Measurements from ENCODE around the gene PODN.

PODN gene

GRCh38 chr1:53114581-53115400 is 52.8 kb downstream of the PODN start:
- Histone ChIP-seq H3K9me3 (ENCODE audit: insufficient read depth, low read depth, low read length) (peaks cover 4% of the 10 kb centered on the region; the same call in 1 of the 2 replicates), H3K27ac (ENCODE audit: low read length) (no peak overlapping the region), H3K9ac (ENCODE audit: low read depth, low read length) (no peak overlapping the region), H3K4me1 (ENCODE audit: insufficient read depth, low read length) (peaks cover 6% of the 10 kb centered on the region; the same call in 1 of the 2 replicates), H3K4me3 (ENCODE audit: low read length) (no peak overlapping the region), H3K27me3 (ENCODE audit: insufficient read depth, low read length) (peaks cover 15% of the 10 kb centered on the region; the same call in 1 of the 2 replicates), H3K36me3 (ENCODE audit: insufficient read depth, low read depth, low read length) (no peaks in the 10 kb centered on the region)

GRCh38 chr1:53115403-53116306 is 53.6 kb downstream of the PODN start:
- H3K9ac ChIP-seq (ENCODE audit: low read depth, low read length), result no peak overlapping the region
- no peak overlapping the region for H3K4me3 ChIP-seq (ENCODE audit: low read length)

GRCh38 chr1:53116307-53116810 is 54.3 kb downstream of the PODN start:
- Histone ChIP-seq H3K4me3 (ENCODE audit: low read length) (no peak overlapping the region), H3K4me1 (ENCODE audit: insufficient read depth, low read length) (peaks cover 7% of the 10 kb centered on the region; the same call in 1 of the 2 replicates), H3K27ac (ENCODE audit: low read length) (no peak overlapping the region), H3K9ac (ENCODE audit: low read depth, low read length) (no peak overlapping the region), H3K27me3 (ENCODE audit: insufficient read depth, low read length) (peaks cover 22% of the 10 kb centered on the region), H3K36me3 (ENCODE audit: insufficient read depth, low read depth, low read length) (no peaks in the 10 kb centered on the region), H3K9me3 (ENCODE audit: insufficient read depth, low read depth, low read length) (peaks cover 4% of the 10 kb centered on the region; the same call in 1 of the 2 replicates)

More at GRCh38 chr1:53115403-53116306, 53.6 kb downstream of the PODN start:
- H3K36me3 ChIP-seq (ENCODE audit: insufficient read depth, low read depth, low read length), result no peaks in the 10 kb centered on the region
- peaks cover 7% of the 10 kb centered on the region; the same call in 1 of the 2 replicates for H3K4me1 ChIP-seq (ENCODE audit: insufficient read depth, low read length)
- H3K27me3 ChIP-seq (ENCODE audit: insufficient read depth, low read length), result peaks cover 16% of the 10 kb centered on the region
- no peak overlapping the region for H3K27ac ChIP-seq (ENCODE audit: low read length)
- H3K9me3 ChIP-seq (ENCODE audit: insufficient read depth, low read depth, low read length), result peaks cover 4% of the 10 kb centered on the region; the same call in 1 of the 2 replicates

GRCh38 chr1:53116933-53117600 is 55.1 kb downstream of the PODN start:
- Histone ChIP-seq H3K9me3 (ENCODE audit: insufficient read depth, low read depth, low read length) (peaks cover 3% of the 10 kb centered on the region; the same call in 1 of the 2 replicates), H3K27ac (ENCODE audit: low read length) (no peak overlapping the region), H3K4me1 (ENCODE audit: insufficient read depth, low read length) (peaks cover 7% of the 10 kb centered on the region; the same call in 1 of the 2 replicates), H3K27me3 (ENCODE audit: insufficient read depth, low read length) (peaks cover 25% of the 10 kb centered on the region), H3K36me3 (ENCODE audit: insufficient read depth, low read depth, low read length) (no peaks in the 10 kb centered on the region), H3K4me3 (ENCODE audit: low read length) (no peak overlapping the region), H3K9ac (ENCODE audit: low read depth, low read length) (no peak overlapping the region)

GRCh38 chr1:53117836-53118235 is 55.8 kb downstream of the PODN start:
- no peaks in the 10 kb centered on the region for H3K9me3 ChIP-seq (ENCODE audit: insufficient read depth, low read depth, low read length)
- peaks cover 27% of the 10 kb centered on the region for H3K27me3 ChIP-seq (ENCODE audit: insufficient read depth, low read length)
- no peaks in the 10 kb centered on the region for H3K36me3 ChIP-seq (ENCODE audit: insufficient read depth, low read depth, low read length)
- H3K4me1 ChIP-seq (ENCODE audit: insufficient read depth, low read length), result peaks cover 7% of the 10 kb centered on the region; the same call in 1 of the 2 replicates
- H3K9ac ChIP-seq (ENCODE audit: low read depth, low read length), result no peak overlapping the region
- H3K27ac ChIP-seq (ENCODE audit: low read length), result no peak overlapping the region
- no peak overlapping the region for H3K4me3 ChIP-seq (ENCODE audit: low read length)

GRCh38 chr1:53120659-53121058 is 58.6 kb downstream of the PODN start:
- no peak overlapping the region for H3K9ac ChIP-seq (ENCODE audit: low read depth, low read length)
- no peak overlapping the region for H3K27ac ChIP-seq (ENCODE audit: low read length)
- peaks cover 7% of the 10 kb centered on the region; the same call in 1 of the 2 replicates for H3K4me1 ChIP-seq (ENCODE audit: insufficient read depth, low read length)
- H3K9me3 ChIP-seq (ENCODE audit: insufficient read depth, low read depth, low read length), result no peaks in the 10 kb centered on the region
- peak overlapping the region; percentile 15; the same call in 1 of the 2 replicates for H3K4me3 ChIP-seq (ENCODE audit: low read length)
- H3K27me3 ChIP-seq (ENCODE audit: insufficient read depth, low read length), result peaks cover 19% of the 10 kb centered on the region; the same call in 1 of the 2 replicates
- no peaks in the 10 kb centered on the region for H3K36me3 ChIP-seq (ENCODE audit: insufficient read depth, low read depth, low read length)

GRCh38 chr1:53121319-53122172 is 59.5 kb downstream of the PODN start:
- Histone ChIP-seq H3K4me1 (ENCODE audit: insufficient read depth, low read length) (peaks cover 4% of the 10 kb centered on the region; the same call in 1 of the 2 replicates), H3K4me3 (ENCODE audit: low read length) (no peak overlapping the region), H3K27me3 (ENCODE audit: insufficient read depth, low read length) (peaks cover 19% of the 10 kb centered on the region; the same call in 1 of the 2 replicates), H3K36me3 (ENCODE audit: insufficient read depth, low read depth, low read length) (no peaks in the 10 kb centered on the region), H3K9ac (ENCODE audit: low read depth, low read length) (no peak overlapping the region), H3K27ac (ENCODE audit: low read length) (no peak overlapping the region), H3K9me3 (ENCODE audit: insufficient read depth, low read depth, low read length) (no peaks in the 10 kb centered on the region)

GRCh38 chr1:53122201-53122885 is 60.3 kb downstream of the PODN start:
- no peak overlapping the region for H3K9ac ChIP-seq (ENCODE audit: low read depth, low read length)
- H3K36me3 ChIP-seq (ENCODE audit: insufficient read depth, low read depth, low read length), result no peaks in the 10 kb centered on the region
- no peaks in the 10 kb centered on the region for H3K9me3 ChIP-seq (ENCODE audit: insufficient read depth, low read depth, low read length)
- no peak overlapping the region for H3K27ac ChIP-seq (ENCODE audit: low read length)
- H3K27me3 ChIP-seq (ENCODE audit: insufficient read depth, low read length), result peaks cover 19% of the 10 kb centered on the region; the same call in 1 of the 2 replicates
- H3K4me3 ChIP-seq (ENCODE audit: low read length), result no peak overlapping the region
- H3K4me1 ChIP-seq (ENCODE audit: insufficient read depth, low read length), result peaks cover 4% of the 10 kb centered on the region; the same call in 1 of the 2 replicates

- no peaks in the 10 kb centered on the region for H3K36me3 ChIP-seq (ENCODE audit: insufficient read depth, low read depth, low read length)
- no peak overlapping the region for H3K27ac ChIP-seq (ENCODE audit: low read length)
- H3K4me3 ChIP-seq (ENCODE audit: low read length), result no peak overlapping the region
- H3K4me1 ChIP-seq (ENCODE audit: insufficient read depth, low read length), result peaks cover 4% of the 10 kb centered on the region; the same call in 1 of the 2 replicates
- no peaks in the 10 kb centered on the region for H3K9me3 ChIP-seq (ENCODE audit: insufficient read depth, low read depth, low read length)
- no peak overlapping the region for H3K9ac ChIP-seq (ENCODE audit: low read depth, low read length)
- peaks cover 15% of the 10 kb centered on the region; the same call in 1 of the 2 replicates for H3K27me3 ChIP-seq (ENCODE audit: insufficient read depth, low read length)
These were observed 61.0 kb downstream of the PODN start for GRCh38 chr1:53122961-53123413.
